Activated B cell treated with CpG ODN at 0.5 μM for 24 hours (primary cell): ENCODE data around the gene CXorf58. TPM values are rescaled to one million over a fixed set of nuclear protein-coding genes. Genes with fewer than 3 reads are reported as not detected.

ENCODE experiments used
- ATAC-seq: fragments of 200-7000 bp; cut with Tn5 transposase; one replicate; pipeline ENCODE4 v1.10.0; 2021; ENCODE audit warnings: low read depth, mild to moderate bottlenecking, moderate library complexity
- CTCF ChIA-PET: fragments of 350-600 bp; sonication (Branson Sonifier 250); formaldehyde crosslinking; loops from one replicate; lab custom pipeline; 2021; ENCODE audit warnings: antibody characterized with exemption; lab: Charles Lee
- POLR2A ChIA-PET: fragments of 350-600 bp; sonication (Branson Sonifier 250); formaldehyde crosslinking; loops from one replicate; lab custom pipeline; 2021; ENCODE audit warnings: antibody characterized with exemption; lab: Charles Lee
- DNase-seq: peaks from one replicate; pipeline ENCODE4 v3.0.0; 2022
- H3K27ac Mint-ChIP-seq: one replicate; pipeline ENCODE4 v1.8.0; 2020; ENCODE audit warnings: mixed read lengths
- H3K27me3 Mint-ChIP-seq: one replicate; pipeline ENCODE4 v1.8.0; 2021; ENCODE audit warnings: mixed read lengths
- H3K36me3 Mint-ChIP-seq: one replicate; pipeline ENCODE4 v1.8.0; 2021; ENCODE audit warnings: low read depth, mixed read lengths
- H3K4me1 Mint-ChIP-seq: one replicate; pipeline ENCODE4 v1.8.0; 2021; ENCODE audit warnings: mixed read lengths
- H3K4me3 Mint-ChIP-seq: one replicate; pipeline ENCODE4 v1.8.0; 2020; ENCODE audit warnings: mild to moderate bottlenecking, mixed read lengths
- H3K9me3 Mint-ChIP-seq: one replicate; pipeline ENCODE4 v1.8.0; 2020; ENCODE audit warnings: mixed read lengths
- CTCF ChIP-seq: fragments of 200-600 bp; IDR thresholded peaks from one replicate; pipeline ENCODE4 v1.8.0; 2022; ENCODE audit warnings: antibody characterized with exemption, mild to moderate bottlenecking
- intact Hi-C: fragments of 100-400 bp; cut with micrococcal nuclease; formaldehyde crosslinking; loops from one replicate; pipeline ENCODE4 v1.15.1; 2024
- total RNA-seq: library from RNA; stranded (reverse); gene quantifications from 2 replicates; pipeline ENCODE4 v1.2.3, GENCODE V29; 2022

CXorf58 gene
- total RNA-seq, 1 donor from 2014 or later = not detected

- ChIA-PET POLR2A (no interaction called here), CTCF (no interaction called here)
- ATAC-seq = no peak
- no peak for DNase-seq
- Mint-ChIP-seq H3K4me3 (no peak overlapping the region), H3K9me3 (no peaks in the 10 kb centered on the region), H3K36me3 (no peaks in the 10 kb centered on the region), H3K27ac (no peak overlapping the region), H3K4me1 (peaks cover 4% of the 10 kb centered on the region), H3K27me3 (no peaks in the 10 kb centered on the region)
- intact Hi-C loops = no loop called here
- TF ChIP-seq CTCF = no peak
Measured at GRCh38 chrX:23932046-23932445, 24.2 kb downstream of the CXorf58 start.

GRCh38 chrX:23935106-23935505 is 27.3 kb downstream of the CXorf58 start:
- Mint-ChIP-seq H3K36me3 (no peaks in the 10 kb centered on the region), H3K4me3 (no peak overlapping the region), H3K9me3 (no peaks in the 10 kb centered on the region), H3K4me1 (peaks cover 4% of the 10 kb centered on the region), H3K27ac (no peak overlapping the region), H3K27me3 (no peaks in the 10 kb centered on the region)
- ATAC-seq = no peak
- TF ChIP-seq CTCF = no peak
- DNase-seq = no peak
- CTCF ChIA-PET = no interaction called here
- intact Hi-C loops = no loop called here
- POLR2A ChIA-PET = no interaction called here

GRCh38 chrX:23936180-23936579 is 28.4 kb downstream of the CXorf58 start:
- Mint-ChIP-seq H3K9me3 (no peaks in the 10 kb centered on the region), H3K27me3 (no peaks in the 10 kb centered on the region), H3K4me1 (peaks cover 1% of the 10 kb centered on the region), H3K4me3 (no peak overlapping the region), H3K27ac (no peak overlapping the region), H3K36me3 (no peaks in the 10 kb centered on the region)
- DNase-seq (no peak), ATAC-seq (no peak)
- intact Hi-C loops = no loop called here
- no peak for TF ChIP-seq CTCF
- ChIA-PET CTCF (no interaction called here), POLR2A (no interaction called here)

DNA sequence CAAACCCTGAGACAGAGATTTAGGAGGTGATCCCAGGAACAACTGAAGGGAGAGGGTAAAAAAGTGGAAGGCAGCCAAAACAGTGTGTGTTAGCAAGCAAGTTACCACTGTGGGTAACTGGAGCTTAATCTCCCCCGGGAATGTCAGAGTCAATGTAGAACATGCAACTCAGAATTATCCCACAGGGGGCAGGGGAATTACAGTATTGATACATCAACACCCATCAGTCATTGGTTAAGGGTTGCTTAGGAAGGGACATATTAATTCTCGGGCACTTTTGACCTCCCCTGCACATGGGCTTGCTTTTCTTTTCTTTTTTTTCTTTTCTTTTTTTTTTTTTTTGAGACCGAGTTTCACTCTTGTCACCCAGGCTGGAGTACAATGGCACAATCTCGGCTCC is 29.3 kb downstream of the CXorf58 start:
- Mint-ChIP-seq H3K36me3 (no peaks in the 10 kb centered on the region), H3K4me1 (no peaks in the 10 kb centered on the region), H3K9me3 (no peaks in the 10 kb centered on the region), H3K4me3 (no peak overlapping the region), H3K27me3 (no peaks in the 10 kb centered on the region), H3K27ac (no peak overlapping the region)
- CTCF ChIA-PET = no interaction called here
- intact Hi-C loops = no loop called here
- POLR2A ChIA-PET = no interaction called here
- no peak for ATAC-seq
- no peak for TF ChIP-seq CTCF
- no peak for DNase-seq

DNA sequence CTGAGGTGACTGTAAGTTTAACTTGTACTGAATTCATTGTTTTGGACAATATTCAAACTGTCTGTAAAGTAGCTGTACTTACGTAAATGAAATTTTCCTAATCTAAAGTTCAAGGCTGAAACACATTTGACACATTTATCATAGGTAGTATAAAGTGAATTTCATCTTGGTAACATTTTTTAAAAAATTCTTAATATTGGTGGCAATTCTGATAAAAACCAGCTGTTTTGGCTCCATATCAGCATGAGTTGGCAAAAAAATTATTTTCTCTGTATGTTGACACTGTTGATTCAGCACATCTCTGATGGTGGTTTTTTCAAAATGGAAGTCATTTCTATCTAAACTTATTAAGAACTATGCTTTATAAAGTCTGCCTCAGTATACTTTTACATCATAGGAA is 30.9 kb downstream of the CXorf58 start:
- no peaks in the 10 kb centered on the region for H3K27me3 Mint-ChIP-seq
- ATAC-seq (no peak), DNase-seq (no peak)
- ChIA-PET POLR2A (no interaction called here), CTCF (no interaction called here)
- no peak overlapping the region for H3K4me3 Mint-ChIP-seq
- TF ChIP-seq CTCF = no peak
- intact Hi-C loops = no loop called here
- no peak overlapping the region for H3K27ac Mint-ChIP-seq
- no peaks in the 10 kb centered on the region for H3K36me3 Mint-ChIP-seq
- H3K4me1 Mint-ChIP-seq = no peaks in the 10 kb centered on the region
- no peaks in the 10 kb centered on the region for H3K9me3 Mint-ChIP-seq
